Stimulated activated CD8-positive, alpha-beta memory T cell treated with anti-CD3 and anti-CD28 coated beads, Interleukin-12 subunit alpha, Interleukin-12 subunit beta, amount 100 ng/mL, for 1 hour (primary cell): ENCODE results near the gene CALY.

Experiments
- DNase-seq: peaks from one replicate; pipeline ENCODE4 v3.0.0-alpha.2; 2020; ENCODE audit warnings: low read depth

CALY gene

GRCh38 chr10:133286366-133286765 lies 50.3 kb downstream of the CALY start:
- no peak for DNase-seq

- DNase-seq = no peak
Observed at GRCh38 chr10:133285217-133285616, 51.5 kb downstream of the CALY start.

GRCh38 chr10:133283931-133284330 lies 52.8 kb downstream of the CALY start:
- no peak for DNase-seq

- DNase-seq = no peak
Observed at GRCh38 chr10:133282846-133283390, 53.8 kb downstream of the CALY start.

GRCh38 chr10:133281628-133282372 lies 54.9 kb downstream of the CALY start:
- DNase-seq = no peak

- no peak for DNase-seq
Observed at GRCh38 chr10:133281084-133281483, 55.6 kb downstream of the CALY start.

- no peak for DNase-seq
Observed at GRCh38 chr10:133280391-133281059, 56.2 kb downstream of the CALY start.

- DNase-seq = no peak
Observed at GRCh38 chr10:133279326-133280226, 57.1 kb downstream of the CALY start.

GRCh38 chr10:133278577-133279265 lies 58.0 kb downstream of the CALY start:
- DNase-seq = peak; percentile 47

GRCh38 chr10:133277993-133278576 lies 58.6 kb downstream of the CALY start:
- DNase-seq = no peak

- DNase-seq = no peak
Observed at GRCh38 chr10:133277277-133277992, 59.3 kb downstream of the CALY start.

GRCh38 chr10:133276435-133277201 lies 60.1 kb downstream of the CALY start, which contains the start of gene ADAM8:
Gene ADAM8 (minus strand): TSS chr10:133276868. CDS start chr10:133276817, 51 bp downstream.
- peak; percentile 46 for DNase-seq

- DNase-seq = no peak
Observed at GRCh38 chr10:133276100-133276434, 60.6 kb downstream of the CALY start.

GRCh38 chr10:133275684-133276092 lies 61.0 kb downstream of the CALY start:
- DNase-seq = no peak

GRCh38 chr10:133274751-133275683 lies 61.7 kb downstream of the CALY start:
- peak; percentile 62 for DNase-seq
